HEK293 (cell line): ENCODE data around the gene S100PBP.

Experiments used
- ATF2 ChIP-seq: fragments of 450-650 bp; formaldehyde crosslinking; IDR thresholded peaks from 2 replicates; pipeline ENCODE4 v1.5.1; 2016; ENCODE audit warnings: missing biosample characterization, missing genetic modification characterization, low read depth
- BCL11A ChIP-seq: fragments of 450-650 bp; formaldehyde crosslinking; IDR thresholded peaks from 2 replicates; pipeline ENCODE4 v1.5.1; 2016; ENCODE audit warnings: low read depth, missing biosample characterization, missing genetic modification characterization
- KLF7 ChIP-seq: fragments of 450-650 bp; formaldehyde crosslinking; IDR thresholded peaks from 2 replicates; pipeline ENCODE4 v1.5.1; 2016; ENCODE audit warnings: missing biosample characterization, missing genetic modification characterization, borderline replicate concordance
- KLF8 ChIP-seq: fragments of 450-650 bp; formaldehyde crosslinking; IDR thresholded peaks from 2 replicates; pipeline ENCODE4 v1.5.1; 2016; ENCODE audit warnings: missing biosample characterization, missing genetic modification characterization
- MEIS1 ChIP-seq: sonication (generic); formaldehyde crosslinking; IDR thresholded peaks from 2 replicates; pipeline ENCODE4 v1.8.1; 2022; ENCODE audit warnings: missing genetic modification reagents, mild to moderate bottlenecking, borderline replicate concordance
- PRDM2 ChIP-seq: fragments of 450-650 bp; formaldehyde crosslinking; IDR thresholded peaks from 2 replicates; pipeline ENCODE4 v1.5.1; 2016; ENCODE audit warnings: missing biosample characterization, missing genetic modification characterization, borderline replicate concordance
- PRDM6 ChIP-seq: fragments of 450-650 bp; formaldehyde crosslinking; IDR thresholded peaks from 2 replicates; pipeline ENCODE4 v1.5.1; 2017; ENCODE audit warnings: missing biosample characterization, missing genetic modification characterization
- ZNF10 ChIP-seq: fragments of 450-650 bp; formaldehyde crosslinking; IDR thresholded peaks from 2 replicates; pipeline ENCODE4 v1.5.1; 2017; ENCODE audit warnings: missing biosample characterization, missing genetic modification characterization
- ZNF121 ChIP-seq: fragments of 450-650 bp; formaldehyde crosslinking; IDR thresholded peaks from 2 replicates; pipeline ENCODE4 v1.5.1; 2016; ENCODE audit warnings: missing biosample characterization, missing genetic modification characterization
- ZNF140 ChIP-seq: fragments of 450-650 bp; formaldehyde crosslinking; IDR thresholded peaks from 2 replicates; pipeline ENCODE4 v1.5.1; 2016; ENCODE audit warnings: missing biosample characterization, missing genetic modification characterization
- ZNF174 ChIP-seq: fragments of 450-650 bp; formaldehyde crosslinking; IDR thresholded peaks from 2 replicates; pipeline ENCODE4 v1.5.0; 2017; ENCODE audit warnings: missing biosample characterization, mild to moderate bottlenecking, missing genetic modification characterization
- ZNF202 ChIP-seq: fragments of 450-650 bp; formaldehyde crosslinking; IDR thresholded peaks from 2 replicates; pipeline ENCODE4 v1.5.1; 2016; ENCODE audit warnings: missing biosample characterization, missing genetic modification characterization, borderline replicate concordance
- ZNF221 ChIP-seq: fragments of 450-650 bp; formaldehyde crosslinking; IDR thresholded peaks from 2 replicates; pipeline ENCODE4 v1.5.1; 2017; ENCODE audit warnings: missing biosample characterization, missing genetic modification characterization, borderline replicate concordance
- ZNF302 ChIP-seq: fragments of 450-650 bp; formaldehyde crosslinking; IDR thresholded peaks from 2 replicates; pipeline ENCODE4 v1.5.1; 2016; ENCODE audit warnings: missing biosample characterization, missing genetic modification characterization, low read depth
- ZNF311 ChIP-seq: fragments of 450-650 bp; formaldehyde crosslinking; IDR thresholded peaks from 2 replicates; pipeline ENCODE4 v1.5.1; 2017; ENCODE audit warnings: missing biosample characterization, missing genetic modification characterization, borderline replicate concordance
- ZNF423 ChIP-seq: fragments of 450-650 bp; formaldehyde crosslinking; IDR thresholded peaks from 2 replicates; pipeline ENCODE4 v1.5.1; 2016; ENCODE audit warnings: missing biosample characterization, missing genetic modification characterization
- ZNF501 ChIP-seq: fragments of 450-650 bp; formaldehyde crosslinking; IDR thresholded peaks from 2 replicates; pipeline ENCODE4 v1.5.1; 2016; ENCODE audit warnings: missing biosample characterization, missing genetic modification characterization
- ZNF529 ChIP-seq: fragments of 450-650 bp; formaldehyde crosslinking; IDR thresholded peaks from 2 replicates; pipeline ENCODE4 v1.5.1; 2017; ENCODE audit warnings: missing genetic modification characterization, missing biosample characterization; ENCODE audit not compliant: insufficient replicate concordance
- ZNF548 ChIP-seq: fragments of 450-650 bp; formaldehyde crosslinking; IDR thresholded peaks from 2 replicates; pipeline ENCODE4 v1.5.1; 2016; ENCODE audit warnings: missing biosample characterization, missing genetic modification characterization
- ZNF585B ChIP-seq: fragments of 450-650 bp; formaldehyde crosslinking; IDR thresholded peaks from 2 replicates; pipeline ENCODE4 v1.5.1; 2016; ENCODE audit warnings: missing biosample characterization, missing genetic modification characterization
- ZNF621 ChIP-seq: fragments of 450-650 bp; formaldehyde crosslinking; IDR thresholded peaks from 2 replicates; pipeline ENCODE4 v1.5.1; 2017; ENCODE audit warnings: missing biosample characterization, missing genetic modification characterization
- ZXDB ChIP-seq: fragments of 450-650 bp; formaldehyde crosslinking; IDR thresholded peaks from 2 replicates; pipeline ENCODE4 v1.5.1; 2016; ENCODE audit warnings: missing biosample characterization, missing genetic modification characterization
- TF ChIP-seq, protein P1 (sequence below): fragments of 450-650 bp; formaldehyde crosslinking; IDR thresholded peaks from 2 replicates; pipeline ENCODE4 v1.5.1; 2016; ENCODE audit warnings: missing biosample characterization, missing genetic modification characterization
- TF ChIP-seq, protein P2 (sequence below): fragments of 450-650 bp; formaldehyde crosslinking; IDR thresholded peaks from 2 replicates; pipeline ENCODE4 v1.5.1; 2016; ENCODE audit warnings: missing biosample characterization, missing genetic modification characterization
- TF ChIP-seq, protein P3 (sequence below): fragments of 450-650 bp; formaldehyde crosslinking; IDR thresholded peaks from 2 replicates; pipeline ENCODE4 v1.5.1; 2017; ENCODE audit warnings: missing biosample characterization, mild to moderate bottlenecking, missing genetic modification characterization, moderate library complexity

Gene S100PBP

GRCh38 chr1:32817159-32817814 lies at the start of gene S100PBP, which contains the start of gene YARS1 (continued):
- TF ChIP-seq PRDM6 (tag by site-specific recombination) = peak; percentile 45; the same call in 1 of the 2 replicates
- TF ChIP-seq ZNF302 (tag by site-specific recombination) = no peak; the same call in 1 of the 2 replicates
- TF ChIP-seq ZNF140 (tag by site-specific recombination) = no peak
- no peak for TF ChIP-seq ZNF311 (tag by site-specific recombination)
- TF ChIP-seq MEIS1 (CRISPR knock-in tag) = no peak
- peak; percentile 94 for TF ChIP-seq ZNF501 (tag by site-specific recombination)
- peak; percentile 98 for TF ChIP-seq KLF8 (tag by site-specific recombination)
- no peak for TF ChIP-seq ZNF621 (tag by site-specific recombination)
- no peak for TF ChIP-seq ZNF585B (tag by site-specific recombination)
- peak; percentile 43; the same call in 1 of the 2 replicates for TF ChIP-seq KLF7
- peak; percentile 4; the same call in 1 of the 2 replicates for TF ChIP-seq ZNF121 (tag by site-specific recombination)
- TF ChIP-seq, protein P1, sequence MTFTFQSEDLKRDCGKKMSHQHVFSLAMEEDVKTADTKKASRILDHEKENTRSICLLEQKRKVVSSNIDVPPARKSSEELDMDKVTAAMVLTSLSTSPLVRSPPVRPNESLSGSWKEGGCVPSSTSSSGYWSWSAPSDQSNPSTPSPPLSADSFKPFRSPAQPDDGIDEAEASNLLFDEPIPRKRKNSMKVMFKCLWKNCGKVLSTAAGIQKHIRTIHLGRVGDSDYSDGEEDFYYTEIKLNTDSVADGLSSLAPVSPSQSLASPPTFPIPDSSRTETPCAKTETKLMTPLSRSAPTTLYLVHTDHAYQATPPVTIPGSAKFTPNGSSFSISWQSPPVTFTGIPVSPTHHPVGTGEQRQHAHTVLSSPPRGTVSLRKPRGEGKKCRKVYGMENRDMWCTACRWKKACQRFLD (tag by site-specific recombination) = peak; percentile 91
- peak; percentile 73 for TF ChIP-seq ATF2
- no peak for TF ChIP-seq ZNF202
- TF ChIP-seq ZNF10 (tag by site-specific recombination) = peak; percentile 83
- TF ChIP-seq PRDM2 (tag by site-specific recombination) = no peak
- TF ChIP-seq ZNF221 (tag by site-specific recombination) = no peak
- TF ChIP-seq, protein P2, sequence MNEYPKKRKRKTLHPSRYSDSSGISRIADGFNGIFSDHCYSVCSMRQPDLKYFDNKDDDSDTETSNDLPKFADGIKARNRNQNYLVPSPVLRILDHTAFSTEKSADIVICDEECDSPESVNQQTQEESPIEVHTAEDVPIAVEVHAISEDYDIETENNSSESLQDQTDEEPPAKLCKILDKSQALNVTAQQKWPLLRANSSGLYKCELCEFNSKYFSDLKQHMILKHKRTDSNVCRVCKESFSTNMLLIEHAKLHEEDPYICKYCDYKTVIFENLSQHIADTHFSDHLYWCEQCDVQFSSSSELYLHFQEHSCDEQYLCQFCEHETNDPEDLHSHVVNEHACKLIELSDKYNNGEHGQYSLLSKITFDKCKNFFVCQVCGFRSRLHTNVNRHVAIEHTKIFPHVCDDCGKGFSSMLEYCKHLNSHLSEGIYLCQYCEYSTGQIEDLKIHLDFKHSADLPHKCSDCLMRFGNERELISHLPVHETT (tag by site-specific recombination) = peak; percentile 96
- no peak for TF ChIP-seq ZNF174 (tag by site-specific recombination)
- no peak for TF ChIP-seq BCL11A (tag by site-specific recombination)
- TF ChIP-seq ZXDB (tag by site-specific recombination) = peak; percentile 96
- TF ChIP-seq ZNF548 (tag by site-specific recombination) = no peak
- TF ChIP-seq, protein P3, sequence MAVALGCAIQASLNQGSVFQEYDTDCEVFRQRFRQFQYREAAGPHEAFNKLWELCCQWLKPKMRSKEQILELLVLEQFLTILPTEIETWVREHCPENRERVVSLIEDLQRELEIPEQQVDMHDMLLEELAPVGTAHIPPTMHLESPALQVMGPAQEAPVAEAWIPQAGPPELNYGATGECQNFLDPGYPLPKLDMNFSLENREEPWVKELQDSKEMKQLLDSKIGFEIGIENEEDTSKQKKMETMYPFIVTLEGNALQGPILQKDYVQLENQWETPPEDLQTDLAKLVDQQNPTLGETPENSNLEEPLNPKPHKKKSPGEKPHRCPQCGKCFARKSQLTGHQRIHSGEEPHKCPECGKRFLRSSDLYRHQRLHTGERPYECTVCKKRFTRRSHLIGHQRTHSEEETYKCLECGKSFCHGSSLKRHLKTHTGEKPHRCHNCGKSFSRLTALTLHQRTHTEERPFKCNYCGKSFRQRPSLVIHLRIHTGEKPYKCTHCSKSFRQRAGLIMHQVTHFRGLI (tag by site-specific recombination) = peak; percentile 55
- TF ChIP-seq ZNF529 (tag by site-specific recombination) = no peak
- no peak for TF ChIP-seq ZNF423
